Gastrocnemius medialis (tissue), 4 donors: Measurements from ENCODE around the gene NEK6.

ENCODE experiments used
- POLR2A ChIP-seq, 2 donors: fragments of 450-650 bp; IDR thresholded peaks; one replicate each; pipeline ENCODE4 v1.6.1; 2017; ENCODE audit warnings: antibody characterized with exemption in 2 of 2, mild to moderate bottlenecking in 2 of 2, moderate library complexity in 2 of 2
- TF ChIP-seq, protein P1 (sequence below), 5 experiments: fragments of 450-650 bp in 3 of 5; fragments of 200-600 bp in 2 of 5; sonication (generic) in 2 of 5; IDR thresholded peaks in 4 of 5; conservative IDR thresholded peaks in 1 of 5; 1 replicate in 4 of 5; 2 replicates in 1 of 5; pipeline ENCODE4 v1.5.1; 2016 to 2019; ENCODE audit warnings: antibody characterized with exemption in 5 of 5, mild to moderate bottlenecking in 3 of 5, moderate library complexity in 3 of 5

DNA sequence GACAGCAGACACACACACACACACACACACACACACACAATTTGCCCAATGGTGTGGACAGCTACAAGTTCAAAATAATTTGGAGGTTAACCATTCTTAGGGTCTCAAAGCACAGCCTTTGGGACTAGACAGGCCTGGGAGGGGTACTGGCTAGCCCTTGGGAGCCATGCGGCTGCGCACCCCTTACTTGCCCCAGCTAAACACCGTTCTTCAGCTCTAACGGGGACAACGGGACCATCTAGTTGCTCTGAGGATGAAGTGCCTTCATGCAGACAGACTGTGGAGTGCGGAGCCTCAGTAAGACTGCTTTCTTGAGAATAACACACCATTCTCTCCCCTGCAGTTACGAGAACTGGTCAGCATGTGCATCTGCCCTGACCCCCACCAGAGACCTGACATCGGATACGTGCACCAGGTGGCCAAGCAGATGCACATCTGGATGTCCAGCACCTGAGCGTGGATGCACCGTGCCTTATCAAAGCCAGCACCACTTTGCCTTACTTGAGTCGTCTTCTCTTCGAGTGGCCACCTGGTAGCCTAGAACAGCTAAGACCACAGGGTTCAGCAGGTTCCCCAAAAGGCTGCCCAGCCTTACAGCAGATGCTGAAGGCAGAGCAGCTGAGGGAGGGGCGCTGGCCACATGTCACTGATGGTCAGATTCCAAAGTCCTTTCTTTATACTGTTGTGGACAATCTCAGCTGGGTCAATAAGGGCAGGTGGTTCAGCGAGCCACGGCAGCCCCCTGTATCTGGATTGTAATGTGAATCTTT lies 92.9 kb downstream of the NEK6 start:
- TF ChIP-seq, protein P1, sequence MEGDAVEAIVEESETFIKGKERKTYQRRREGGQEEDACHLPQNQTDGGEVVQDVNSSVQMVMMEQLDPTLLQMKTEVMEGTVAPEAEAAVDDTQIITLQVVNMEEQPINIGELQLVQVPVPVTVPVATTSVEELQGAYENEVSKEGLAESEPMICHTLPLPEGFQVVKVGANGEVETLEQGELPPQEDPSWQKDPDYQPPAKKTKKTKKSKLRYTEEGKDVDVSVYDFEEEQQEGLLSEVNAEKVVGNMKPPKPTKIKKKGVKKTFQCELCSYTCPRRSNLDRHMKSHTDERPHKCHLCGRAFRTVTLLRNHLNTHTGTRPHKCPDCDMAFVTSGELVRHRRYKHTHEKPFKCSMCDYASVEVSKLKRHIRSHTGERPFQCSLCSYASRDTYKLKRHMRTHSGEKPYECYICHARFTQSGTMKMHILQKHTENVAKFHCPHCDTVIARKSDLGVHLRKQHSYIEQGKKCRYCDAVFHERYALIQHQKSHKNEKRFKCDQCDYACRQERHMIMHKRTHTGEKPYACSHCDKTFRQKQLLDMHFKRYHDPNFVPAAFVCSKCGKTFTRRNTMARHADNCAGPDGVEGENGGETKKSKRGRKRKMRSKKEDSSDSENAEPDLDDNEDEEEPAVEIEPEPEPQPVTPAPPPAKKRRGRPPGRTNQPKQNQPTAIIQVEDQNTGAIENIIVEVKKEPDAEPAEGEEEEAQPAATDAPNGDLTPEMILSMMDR (IDR thresholded peaks at IDR 0.05 in 4 of 5, conservative IDR thresholded peaks at IDR 0.05 in 1 of 5), result no peak
- no peak for TF ChIP-seq POLR2A (IDR thresholded peaks at IDR 0.05)
